Right renal pelvis (tissue), 4 donors: ENCODE results near the gene PRDM16. TPM values are rescaled to one million over a fixed set of nuclear protein-coding genes. Genes with fewer than 3 reads are reported as not detected.

ENCODE experiments used
- DNase-seq, 4 donors: peaks; one replicate each; pipeline ENCODE4 v3.0.0-alpha.2; 2013; ENCODE audit warnings: low read depth in 4 of 4, low spot score in 3 of 4, missing footprints in 1 of 4
- polyA plus RNA-seq, 4 donors: library from polyadenylated mRNA; unstranded; fragments of 120-200 nt; gene quantifications; one replicate each; pipeline ENCODE4 v1.2.1, GENCODE V29; 2013; ENCODE audit not compliant: insufficient read length in 4 of 4

The PRDM16 gene
- polyA plus RNA-seq, 4 donors, result 6.0 to 8.1 (median 7.0) TPM

GRCh38 chr1:3097861-3098260, 28.9 kb downstream of the PRDM16 start:
- DNase-seq, result no peak

- DNase-seq, result no peak
These were observed 30.9 kb downstream of the PRDM16 start for GRCh38 chr1:3099861-3100260.

DNA sequence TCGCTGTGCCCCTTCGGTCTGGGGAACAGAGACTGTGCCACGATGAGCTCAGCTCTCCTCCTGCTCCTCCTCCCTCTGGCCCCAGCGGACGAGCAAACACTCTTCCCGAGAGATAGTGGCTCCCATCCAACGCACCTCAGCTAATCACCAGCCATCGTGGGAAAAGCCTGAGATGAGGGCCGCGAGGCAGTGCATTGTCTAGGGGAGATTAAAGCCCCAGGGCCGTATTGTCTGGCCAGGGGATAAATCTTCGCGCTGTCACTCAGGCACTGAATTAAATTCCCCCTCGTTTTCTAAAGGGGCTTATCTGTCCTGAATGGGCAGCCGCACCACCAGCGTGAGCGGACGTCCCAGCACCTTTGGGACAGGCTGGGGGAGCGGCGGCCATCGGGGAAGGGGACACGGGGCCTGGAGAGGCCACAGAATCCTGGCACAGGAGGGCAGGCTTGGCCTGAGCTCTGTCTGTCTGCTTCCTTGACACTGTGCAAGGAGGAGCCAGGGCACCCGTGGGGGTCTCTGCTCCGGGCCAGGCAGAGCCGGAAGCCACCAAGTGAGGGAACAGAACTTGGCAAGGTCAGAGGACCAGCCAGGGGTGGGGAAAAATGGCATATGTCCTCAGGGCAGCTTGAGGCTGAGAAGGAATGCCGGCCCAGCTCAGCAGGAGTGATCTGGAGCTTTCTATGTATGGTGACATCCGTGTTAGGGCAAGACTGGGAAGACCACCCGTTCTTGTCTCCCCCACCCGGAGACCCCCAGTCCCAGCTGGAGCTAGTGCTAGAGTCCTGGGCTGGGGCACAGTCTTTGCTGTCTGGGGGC, 32.3 kb downstream of the PRDM16 start:
- no peak for DNase-seq

GRCh38 chr1:3102641-3103040, 33.6 kb downstream of the PRDM16 start:
- no peak for DNase-seq

DNA sequence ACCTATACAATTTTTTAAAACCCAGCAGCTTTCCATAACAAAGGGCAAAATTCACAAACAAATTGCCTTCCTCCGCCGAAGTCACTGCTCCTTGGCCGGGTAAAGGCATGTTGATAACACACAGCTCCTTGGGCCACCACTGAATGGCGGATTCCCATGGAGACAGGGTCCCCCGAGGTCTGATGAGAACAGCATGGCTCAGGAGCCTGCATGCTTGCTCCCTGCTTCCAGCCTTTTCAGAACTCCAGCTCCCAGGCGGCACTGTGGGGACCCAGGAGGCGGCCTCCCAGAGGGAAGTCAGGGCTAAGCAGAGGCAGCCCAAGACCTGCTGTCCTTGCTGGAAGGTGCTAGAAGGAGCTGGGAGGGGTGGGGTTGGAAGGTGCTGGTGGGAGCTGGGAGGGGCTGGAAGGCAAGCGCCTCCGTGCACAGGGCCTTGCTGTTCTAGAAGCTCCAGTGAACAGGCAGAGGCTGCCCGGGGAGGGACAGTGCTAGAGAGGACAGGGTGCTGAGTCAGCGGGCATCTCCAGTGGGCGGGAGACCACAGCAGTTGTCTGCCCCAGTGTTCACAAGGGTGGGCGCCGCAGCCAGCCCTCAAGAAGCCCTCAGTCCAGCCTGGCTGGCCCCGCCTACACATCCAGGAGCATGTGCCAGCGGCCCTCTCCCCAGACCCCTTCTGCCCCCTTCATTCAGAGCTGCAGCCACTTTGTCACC, 35.1 kb downstream of the PRDM16 start:
- DNase-seq, result no peak

DNA sequence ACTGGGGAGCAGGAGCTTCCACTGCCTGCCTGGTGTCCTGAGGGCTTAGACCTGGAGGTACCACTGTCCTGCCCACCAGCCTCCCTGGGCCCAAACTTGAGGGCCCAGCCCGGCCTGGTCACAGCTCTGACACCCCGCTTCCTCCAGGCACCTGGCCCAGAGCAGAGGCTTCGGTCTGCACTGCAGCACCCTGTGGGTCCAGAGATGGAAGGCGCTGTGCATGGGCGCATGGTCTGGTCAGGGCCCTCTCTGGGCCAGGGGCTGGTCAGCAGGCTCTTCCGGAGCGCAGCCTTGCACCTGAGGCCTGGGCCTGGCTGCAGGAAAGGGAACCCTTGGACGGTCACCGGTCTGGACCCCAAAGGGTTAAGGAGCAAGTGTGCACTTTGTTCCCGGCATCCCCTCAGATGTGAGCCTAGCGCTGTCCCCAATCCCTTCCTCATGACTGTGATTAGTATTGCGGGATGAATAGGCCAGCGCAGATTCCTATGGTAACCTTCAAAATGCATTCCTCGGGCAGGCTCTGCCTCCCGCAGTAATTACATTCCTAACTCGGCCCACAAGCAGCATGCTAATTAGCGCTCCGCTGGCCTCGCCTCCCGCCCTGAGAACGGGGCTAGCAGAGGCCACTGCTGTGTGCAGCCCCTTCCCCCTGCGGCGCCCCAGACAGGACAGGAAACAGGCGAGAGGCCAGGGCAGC, 36.3 kb downstream of the PRDM16 start:
- peak in 2 of 4 donors; percentile 31 to 36 for DNase-seq

DNA sequence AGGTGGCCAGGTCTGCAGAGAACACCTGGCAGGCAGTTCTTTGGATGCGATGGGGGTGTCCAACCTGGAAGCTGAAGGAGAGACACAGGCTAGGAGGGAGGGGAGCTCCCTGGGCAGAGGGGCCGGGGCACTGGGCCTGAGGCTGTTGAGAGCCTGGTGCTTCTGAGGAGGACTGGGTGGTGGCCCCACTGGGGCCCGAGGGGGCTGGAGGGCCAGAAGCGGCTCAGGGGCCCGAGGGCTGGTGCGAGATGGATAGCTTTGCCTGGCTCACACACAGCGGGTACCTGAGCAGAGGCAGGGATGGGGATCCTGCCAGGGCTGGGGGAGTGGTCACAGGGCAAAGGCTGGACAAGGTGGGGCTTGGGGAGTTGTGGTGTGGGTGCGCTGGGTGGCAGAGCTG, 37.2 kb downstream of the PRDM16 start:
- DNase-seq, result no peak

GRCh38 chr1:3107201-3107600, 38.2 kb downstream of the PRDM16 start:
- no peak for DNase-seq

DNA sequence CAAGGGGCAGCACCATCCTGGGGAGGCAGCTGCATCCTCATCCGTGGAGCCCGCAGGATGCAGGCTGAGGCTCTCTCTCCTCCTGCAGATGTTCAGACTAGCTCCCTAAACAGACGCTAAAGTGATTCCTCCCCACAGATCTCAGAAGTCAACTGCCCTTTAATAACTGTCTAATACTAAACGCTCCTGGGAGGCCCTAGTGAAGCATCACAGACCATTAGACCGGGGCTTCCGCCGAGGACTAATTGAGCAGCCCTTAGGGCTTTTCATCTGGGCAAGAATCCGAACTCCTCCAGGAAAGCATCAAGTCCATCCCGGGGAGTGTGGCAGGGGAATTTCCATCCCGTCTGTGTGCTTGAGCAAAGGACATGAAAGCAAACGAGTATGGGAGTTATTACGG, 40.4 kb downstream of the PRDM16 start:
- DNase-seq, result no peak

GRCh38 chr1:3111348-3112021, 42.5 kb downstream of the PRDM16 start:
- peak in 1 of 4 donors; percentile 40 for DNase-seq

GRCh38 chr1:3112526-3112925, 43.5 kb downstream of the PRDM16 start:
- no peak for DNase-seq

DNA sequence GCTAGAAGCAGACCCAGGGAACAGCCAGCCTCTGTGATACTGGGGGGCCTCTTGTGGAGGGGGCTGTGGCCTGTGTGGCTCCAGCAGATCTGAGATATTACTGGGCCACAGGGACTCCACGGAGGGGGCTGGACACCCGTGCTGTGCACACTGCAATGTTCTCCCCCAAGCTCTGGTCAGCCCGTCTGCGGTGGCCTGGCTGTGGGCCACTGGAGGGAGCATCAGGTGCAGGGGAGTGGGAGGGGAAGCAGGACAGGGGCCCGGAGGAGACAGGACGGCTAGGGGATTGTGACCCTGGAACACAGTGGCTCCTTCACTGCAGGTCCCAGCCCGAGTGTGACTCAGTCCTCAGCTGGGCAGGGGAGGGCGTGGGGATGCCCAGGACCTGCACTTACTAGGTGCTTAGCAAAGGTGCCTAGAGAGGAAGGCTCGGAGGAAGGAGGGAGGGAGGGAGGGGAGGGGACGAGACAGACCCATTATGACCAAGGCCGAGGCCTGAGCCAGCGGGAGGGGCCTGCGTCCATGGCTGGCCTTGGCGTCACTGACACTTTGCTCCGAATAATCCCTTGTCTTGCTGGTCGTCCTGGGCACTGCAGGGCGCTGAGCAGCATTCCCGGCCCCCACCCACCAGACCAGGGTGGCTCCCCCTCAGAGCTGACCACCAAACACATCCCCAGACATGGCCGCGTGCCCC, 44.2 kb downstream of the PRDM16 start:
- no peak for DNase-seq

DNA sequence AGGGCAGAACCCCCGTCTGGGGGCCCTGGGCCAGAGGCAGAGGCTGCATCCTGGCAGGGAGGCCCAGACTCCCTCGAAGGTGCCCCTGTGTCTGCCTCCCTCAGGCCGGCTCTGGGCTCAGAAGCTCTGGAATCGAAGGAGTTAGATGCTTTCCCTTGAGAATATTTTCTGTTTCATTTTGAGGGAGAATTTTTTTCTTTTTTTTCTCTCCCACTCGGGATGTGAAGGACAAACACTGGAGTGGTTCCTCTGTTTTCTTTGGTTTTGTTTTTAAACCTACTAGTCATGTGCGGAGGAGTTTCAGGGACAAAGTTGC, 44.7 kb downstream of the PRDM16 start:
- no peak for DNase-seq

GRCh38 chr1:3114131-3114744, 45.2 kb downstream of the PRDM16 start:
- DNase-seq, result no peak

DNA sequence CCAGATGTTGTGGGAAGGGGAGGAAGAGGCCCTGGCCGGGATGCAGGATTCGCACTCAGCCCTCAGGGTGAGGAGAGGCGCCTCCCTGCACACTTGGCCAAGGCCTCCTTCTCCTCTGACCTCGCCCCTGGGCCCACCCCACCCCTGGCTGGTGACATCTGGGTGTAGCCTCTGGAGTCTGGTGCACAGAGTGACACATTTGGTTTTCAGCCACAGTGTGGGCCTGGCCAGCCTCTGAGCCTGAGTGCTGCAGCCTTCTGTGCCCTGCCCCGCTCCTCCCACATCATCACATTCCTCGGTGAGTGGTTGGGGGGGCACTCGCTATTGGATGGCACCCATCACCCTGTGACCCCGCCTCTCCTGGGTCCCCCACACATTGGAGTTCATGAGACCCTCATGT, 45.8 kb downstream of the PRDM16 start:
- no peak for DNase-seq

DNA sequence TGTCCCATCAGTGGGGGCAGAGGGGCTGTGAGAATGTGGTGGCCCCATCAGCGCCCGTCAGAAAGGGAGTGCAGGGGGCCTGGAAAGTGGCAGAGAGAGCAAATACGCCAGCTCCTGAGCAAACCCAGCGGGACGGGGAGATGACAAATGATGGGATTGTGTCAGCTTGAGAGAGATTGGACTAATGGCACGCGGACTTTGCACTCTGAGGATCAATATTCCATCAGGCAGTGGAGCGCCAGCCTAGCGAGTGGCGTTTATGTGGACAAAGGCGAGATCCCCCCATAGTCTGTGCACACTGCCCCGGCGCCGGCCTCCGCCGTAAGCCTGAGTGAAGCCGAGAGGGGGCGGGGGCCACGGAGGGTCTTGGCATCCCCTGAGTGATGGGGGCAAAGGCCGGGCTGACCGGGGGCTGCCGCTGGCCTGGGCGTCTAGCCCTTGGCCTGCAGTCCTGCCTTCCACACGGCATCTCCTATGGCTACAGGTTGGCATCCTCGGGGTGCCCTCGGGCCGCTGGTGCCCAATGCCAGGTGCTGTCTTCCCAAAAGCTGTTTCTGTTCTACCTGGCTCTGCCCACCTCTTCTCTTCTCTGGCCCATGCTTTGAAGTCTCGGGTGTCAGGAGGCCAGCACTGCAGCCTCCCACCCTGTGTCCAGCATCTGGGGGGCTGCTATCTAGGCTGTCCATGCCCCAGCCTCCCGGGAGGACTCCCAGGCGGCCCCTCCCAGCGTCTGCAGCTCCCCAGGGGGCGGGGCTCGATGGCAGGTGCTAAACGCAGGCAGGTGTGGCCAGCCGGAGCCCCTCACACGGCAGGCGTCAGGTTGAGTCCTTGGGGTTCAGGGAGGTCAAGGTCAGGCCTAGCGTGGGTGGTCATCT, 46.5 kb downstream of the PRDM16 start:
- DNase-seq, result no peak

DNA sequence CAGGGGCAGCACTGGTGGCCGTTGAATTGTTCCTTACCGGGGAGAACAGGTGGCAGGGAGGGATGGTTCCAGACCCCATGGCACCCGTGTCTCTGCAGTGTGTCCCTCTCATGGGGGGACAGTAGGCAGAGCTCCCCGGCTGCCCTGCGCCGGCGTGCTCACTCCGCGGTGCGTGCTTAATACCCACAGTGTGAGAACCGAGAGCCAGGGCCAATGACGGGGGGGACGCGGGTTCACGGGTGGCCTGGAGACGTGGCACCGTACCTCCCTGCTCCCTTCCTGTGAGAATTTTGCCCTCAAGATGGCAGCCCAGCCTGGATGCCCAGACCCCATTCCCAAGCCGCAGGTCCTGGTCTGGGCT, 47.1 kb downstream of the PRDM16 start:
- no peak for DNase-seq

GRCh38 chr1:3116560-3116959, 47.6 kb downstream of the PRDM16 start:
- no peak for DNase-seq

GRCh38 chr1:3117879-3118278, 48.9 kb downstream of the PRDM16 start:
- DNase-seq, result no peak
